HTERT RPE-1 (cell line): ENCODE data around the gene EPHA6.
"Not testable (repeated sequence)": the region's sequence is repeated elsewhere in the genome, so short reads cannot be mapped to it uniquely, and the experiment has no call there.

ENCODE experiments used
- in situ Hi-C: fragments of 300-500 bp; cut with MboI; formaldehyde crosslinking; loops from 4 replicates; pipeline ENCODE4 v1.14.3; 2020; ENCODE audit warnings: low sequenced_read_pairs

EPHA6 gene

GRCh38 chr3:96900566-96900965 is 86.2 kb downstream of the EPHA6 start:
- in situ Hi-C loops, result no loop called here

GRCh38 chr3:96915445-96915844 is 101.1 kb downstream of the EPHA6 start:
- in situ Hi-C loops, result no loop called here

- in situ Hi-C loops, result no loop called here
Measured at GRCh38 chr3:96931119-96931862, 116.9 kb downstream of the EPHA6 start.

GRCh38 chr3:96942131-96942530 is 127.7 kb downstream of the EPHA6 start:
- in situ Hi-C loops, result not testable (repeated sequence)

GRCh38 chr3:96958856-96959255 is 144.5 kb downstream of the EPHA6 start:
- in situ Hi-C loops, result no loop called here

- in situ Hi-C loops, result no loop called here
Measured at GRCh38 chr3:96959474-96959873, 145.1 kb downstream of the EPHA6 start.

- in situ Hi-C loops, result no loop called here
Measured at GRCh38 chr3:96959901-96960641, 145.7 kb downstream of the EPHA6 start.

GRCh38 chr3:96960661-96961330 is 146.4 kb downstream of the EPHA6 start:
- in situ Hi-C loops, result no loop called here

- in situ Hi-C loops, result no loop called here
Measured at GRCh38 chr3:96961576-96961975, 147.2 kb downstream of the EPHA6 start.

- in situ Hi-C loops, result no loop called here
Measured at GRCh38 chr3:96966181-96966929, 152.0 kb downstream of the EPHA6 start.

GRCh38 chr3:96970211-96970610 is 155.8 kb downstream of the EPHA6 start:
- in situ Hi-C loops, result no loop called here

GRCh38 chr3:96977671-96978070 is 163.3 kb downstream of the EPHA6 start:
- in situ Hi-C loops, result no loop called here

GRCh38 chr3:96983716-96984115 is 169.3 kb downstream of the EPHA6 start:
- in situ Hi-C loops, result not testable (repeated sequence)

GRCh38 chr3:96986241-96986640 is 171.8 kb downstream of the EPHA6 start:
- in situ Hi-C loops, result no loop called here

GRCh38 chr3:96991231-96991630 is 176.8 kb downstream of the EPHA6 start:
- in situ Hi-C loops, result no loop called here

- in situ Hi-C loops, result no loop called here
Measured at GRCh38 chr3:96991800-96992365, 177.5 kb downstream of the EPHA6 start.

GRCh38 chr3:96994988-96995387 is 180.6 kb downstream of the EPHA6 start:
- in situ Hi-C loops, result no loop called here

- in situ Hi-C loops, result no loop called here
Measured at GRCh38 chr3:96996009-96996408, 181.6 kb downstream of the EPHA6 start.

GRCh38 chr3:97001611-97002010 is 187.2 kb downstream of the EPHA6 start:
- in situ Hi-C loops, result no loop called here

- in situ Hi-C loops, result no loop called here
Measured at GRCh38 chr3:97009427-97010019, 195.1 kb downstream of the EPHA6 start.
